ENCODE measurements around the gene UNC5A.

DNA sequence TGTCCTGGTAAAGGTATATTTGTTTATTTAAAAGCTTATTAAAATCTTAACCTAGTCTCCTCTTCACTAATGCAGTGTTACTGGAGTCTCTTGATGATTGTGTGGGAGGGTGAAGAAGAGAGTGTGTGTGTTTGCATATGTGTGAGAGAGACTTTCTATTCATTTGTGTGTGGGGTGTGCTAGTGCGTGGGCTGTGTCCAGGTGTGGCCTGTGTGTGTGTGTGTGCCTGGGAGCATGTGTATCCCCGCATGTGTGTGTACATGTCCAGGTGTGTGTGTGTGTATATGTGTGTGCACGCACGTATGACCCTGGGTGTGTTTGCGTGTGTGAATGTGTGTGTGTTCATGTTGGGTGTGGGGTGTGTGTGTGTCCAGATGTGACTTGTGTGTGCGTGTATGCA lies 10.3 kb upstream of the UNC5A start:
- TF ChIP-seq POLR2AphosphoS5 (IDR thresholded peaks at IDR 0.05; ENCODE audit: low read depth, low read length) (no peak), TCF7L2 (IDR thresholded peaks at IDR 0.05; ENCODE audit: low read depth, low read length) (no peak)
- TF ChIP-seq, protein P1, sequence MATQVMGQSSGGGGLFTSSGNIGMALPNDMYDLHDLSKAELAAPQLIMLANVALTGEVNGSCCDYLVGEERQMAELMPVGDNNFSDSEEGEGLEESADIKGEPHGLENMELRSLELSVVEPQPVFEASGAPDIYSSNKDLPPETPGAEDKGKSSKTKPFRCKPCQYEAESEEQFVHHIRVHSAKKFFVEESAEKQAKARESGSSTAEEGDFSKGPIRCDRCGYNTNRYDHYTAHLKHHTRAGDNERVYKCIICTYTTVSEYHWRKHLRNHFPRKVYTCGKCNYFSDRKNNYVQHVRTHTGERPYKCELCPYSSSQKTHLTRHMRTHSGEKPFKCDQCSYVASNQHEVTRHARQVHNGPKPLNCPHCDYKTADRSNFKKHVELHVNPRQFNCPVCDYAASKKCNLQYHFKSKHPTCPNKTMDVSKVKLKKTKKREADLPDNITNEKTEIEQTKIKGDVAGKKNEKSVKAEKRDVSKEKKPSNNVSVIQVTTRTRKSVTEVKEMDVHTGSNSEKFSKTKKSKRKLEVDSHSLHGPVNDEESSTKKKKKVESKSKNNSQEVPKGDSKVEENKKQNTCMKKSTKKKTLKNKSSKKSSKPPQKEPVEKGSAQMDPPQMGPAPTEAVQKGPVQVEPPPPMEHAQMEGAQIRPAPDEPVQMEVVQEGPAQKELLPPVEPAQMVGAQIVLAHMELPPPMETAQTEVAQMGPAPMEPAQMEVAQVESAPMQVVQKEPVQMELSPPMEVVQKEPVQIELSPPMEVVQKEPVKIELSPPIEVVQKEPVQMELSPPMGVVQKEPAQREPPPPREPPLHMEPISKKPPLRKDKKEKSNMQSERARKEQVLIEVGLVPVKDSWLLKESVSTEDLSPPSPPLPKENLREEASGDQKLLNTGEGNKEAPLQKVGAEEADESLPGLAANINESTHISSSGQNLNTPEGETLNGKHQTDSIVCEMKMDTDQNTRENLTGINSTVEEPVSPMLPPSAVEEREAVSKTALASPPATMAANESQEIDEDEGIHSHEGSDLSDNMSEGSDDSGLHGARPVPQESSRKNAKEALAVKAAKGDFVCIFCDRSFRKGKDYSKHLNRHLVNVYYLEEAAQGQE (IDR thresholded peaks at IDR 0.05; ENCODE audit: insufficient read depth in 1 of 2, low read depth in 2 of 2, low read length in 1 of 2), result no peak
- TF ChIP-seq, protein P2, sequence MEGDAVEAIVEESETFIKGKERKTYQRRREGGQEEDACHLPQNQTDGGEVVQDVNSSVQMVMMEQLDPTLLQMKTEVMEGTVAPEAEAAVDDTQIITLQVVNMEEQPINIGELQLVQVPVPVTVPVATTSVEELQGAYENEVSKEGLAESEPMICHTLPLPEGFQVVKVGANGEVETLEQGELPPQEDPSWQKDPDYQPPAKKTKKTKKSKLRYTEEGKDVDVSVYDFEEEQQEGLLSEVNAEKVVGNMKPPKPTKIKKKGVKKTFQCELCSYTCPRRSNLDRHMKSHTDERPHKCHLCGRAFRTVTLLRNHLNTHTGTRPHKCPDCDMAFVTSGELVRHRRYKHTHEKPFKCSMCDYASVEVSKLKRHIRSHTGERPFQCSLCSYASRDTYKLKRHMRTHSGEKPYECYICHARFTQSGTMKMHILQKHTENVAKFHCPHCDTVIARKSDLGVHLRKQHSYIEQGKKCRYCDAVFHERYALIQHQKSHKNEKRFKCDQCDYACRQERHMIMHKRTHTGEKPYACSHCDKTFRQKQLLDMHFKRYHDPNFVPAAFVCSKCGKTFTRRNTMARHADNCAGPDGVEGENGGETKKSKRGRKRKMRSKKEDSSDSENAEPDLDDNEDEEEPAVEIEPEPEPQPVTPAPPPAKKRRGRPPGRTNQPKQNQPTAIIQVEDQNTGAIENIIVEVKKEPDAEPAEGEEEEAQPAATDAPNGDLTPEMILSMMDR (IDR thresholded peaks at IDR 0.05), result no peak
